Endodermal cell (in vitro differentiated cells): ENCODE data around the gene CDK5RAP2. TPM values are rescaled to one million over a fixed set of nuclear protein-coding genes. Genes with fewer than 3 reads are reported as not detected.

Experiments
- DNase-seq: peaks from one replicate; pipeline ENCODE4 v3.0.0-alpha.2; 2017
- H3K27ac ChIP-seq: 2 replicates; pipeline ENCODE4 v1.5.1; 2013; ENCODE audit warnings: mild to moderate bottlenecking, low read depth, low read length, moderate library complexity
- H3K27me3 ChIP-seq: 2 replicates; pipeline ENCODE4 v1.6.1; 2013; ENCODE audit warnings: mild to moderate bottlenecking, low read length, moderate library complexity; ENCODE audit not compliant: insufficient read depth, control insufficient read depth, poor library complexity, severe bottlenecking
- H3K36me3 ChIP-seq: 2 replicates; pipeline ENCODE4 v1.7.0; 2013; ENCODE audit warnings: mild to moderate bottlenecking, low read length, moderate library complexity; ENCODE audit not compliant: control insufficient read depth, insufficient read depth
- H3K4me1 ChIP-seq: one replicate; pipeline ENCODE4 v1.7.0; 2013; ENCODE audit warnings: low read length; ENCODE audit not compliant: control insufficient read depth, insufficient read depth
- H3K4me3 ChIP-seq: 2 replicates; pipeline ENCODE4 v1.5.1; 2013; ENCODE audit warnings: mild to moderate bottlenecking, low read length, moderate library complexity
- H3K9ac ChIP-seq: 2 replicates; pipeline ENCODE4 v1.6.1; 2013; ENCODE audit warnings: mild to moderate bottlenecking, low read length, moderate library complexity; ENCODE audit not compliant: poor library complexity, severe bottlenecking; ENCODE audit errors: extremely low read depth
- H3K9me3 ChIP-seq: 2 replicates; pipeline ENCODE4 v1.6.1; 2013; ENCODE audit warnings: mild to moderate bottlenecking, low read length, moderate library complexity; ENCODE audit not compliant: control insufficient read depth
- H3K27ac Mint-ChIP-seq: 2 replicates; pipeline ENCODE4 v1.8.0; 2020; ENCODE audit warnings: mixed read lengths
- H3K27me3 Mint-ChIP-seq: 2 replicates; pipeline ENCODE4 v1.8.0; 2021; ENCODE audit warnings: mild to moderate bottlenecking, mixed read lengths; ENCODE audit not compliant: insufficient read depth
- H3K36me3 Mint-ChIP-seq: 2 replicates; pipeline ENCODE4 v1.8.0; 2020; ENCODE audit warnings: low read depth, mixed read lengths
- H3K4me1 Mint-ChIP-seq: 2 replicates; pipeline ENCODE4 v1.8.0; 2020; ENCODE audit warnings: mixed read lengths
- H3K4me3 Mint-ChIP-seq: 2 replicates; pipeline ENCODE4 v1.8.0; 2020; ENCODE audit warnings: mild to moderate bottlenecking, moderate library complexity, mixed read lengths
- H3K9me3 Mint-ChIP-seq: 2 replicates; pipeline ENCODE4 v1.8.0; 2020; ENCODE audit warnings: mild to moderate bottlenecking, mixed read lengths
- WGBS, 2 experiments: methylation state at CpG; one replicate each; pipeline versions ENCODE4 v1.1.5 to v1.1.7; 2013; ENCODE audit warnings: missing lambda C conversion rate in 2 of 2, mixed read lengths in 1 of 2; ENCODE audit not compliant: insufficient coverage in 1 of 2, insufficient read length in 1 of 2; 5-methylcytosine and 5-hydroxymethylcytosine counted together
- total RNA-seq, 2 donors: library from RNA; stranded (reverse); fragmentation: NEBNext Ultra II Directional in 1 of 2; extraction: Animal tissue kit (Norgen Biotek cat#: 25700) in 1 of 2; gene quantifications; 2 replicates in 1 of 2; 3 replicates in 1 of 2; pipeline ENCODE4 v1.2.1, GENCODE V29; 2021
- TF ChIP-seq, protein P1 (sequence below): fragments of 200-600 bp; sonication (generic); conservative IDR thresholded peaks from 2 replicates; pipeline ENCODE4 v1.5.0; 2021; ENCODE audit warnings: antibody characterized with exemption, mild to moderate bottlenecking

Gene CDK5RAP2
- total RNA-seq, 2 donors from 2014 or later = 68.2 to 92.0 TPM

GRCh38 chr9:120443489-120443888, 136.5 kb downstream of the CDK5RAP2 start:
- Mint-ChIP-seq H3K27ac (no peak overlapping the region), H3K4me3 (no peak overlapping the region), H3K27me3 (no peaks in the 10 kb centered on the region), H3K36me3 (peaks cover 45% of the 10 kb centered on the region), H3K4me1 (no peaks in the 10 kb centered on the region), H3K9me3 (no peaks in the 10 kb centered on the region)
- H3K27me3 ChIP-seq = no peaks in the 10 kb centered on the region
- no peak overlapping the region for H3K4me3 ChIP-seq
- no peaks in the 10 kb centered on the region for H3K4me1 ChIP-seq
- H3K9ac ChIP-seq = no peak overlapping the region
- TF ChIP-seq, protein P1, sequence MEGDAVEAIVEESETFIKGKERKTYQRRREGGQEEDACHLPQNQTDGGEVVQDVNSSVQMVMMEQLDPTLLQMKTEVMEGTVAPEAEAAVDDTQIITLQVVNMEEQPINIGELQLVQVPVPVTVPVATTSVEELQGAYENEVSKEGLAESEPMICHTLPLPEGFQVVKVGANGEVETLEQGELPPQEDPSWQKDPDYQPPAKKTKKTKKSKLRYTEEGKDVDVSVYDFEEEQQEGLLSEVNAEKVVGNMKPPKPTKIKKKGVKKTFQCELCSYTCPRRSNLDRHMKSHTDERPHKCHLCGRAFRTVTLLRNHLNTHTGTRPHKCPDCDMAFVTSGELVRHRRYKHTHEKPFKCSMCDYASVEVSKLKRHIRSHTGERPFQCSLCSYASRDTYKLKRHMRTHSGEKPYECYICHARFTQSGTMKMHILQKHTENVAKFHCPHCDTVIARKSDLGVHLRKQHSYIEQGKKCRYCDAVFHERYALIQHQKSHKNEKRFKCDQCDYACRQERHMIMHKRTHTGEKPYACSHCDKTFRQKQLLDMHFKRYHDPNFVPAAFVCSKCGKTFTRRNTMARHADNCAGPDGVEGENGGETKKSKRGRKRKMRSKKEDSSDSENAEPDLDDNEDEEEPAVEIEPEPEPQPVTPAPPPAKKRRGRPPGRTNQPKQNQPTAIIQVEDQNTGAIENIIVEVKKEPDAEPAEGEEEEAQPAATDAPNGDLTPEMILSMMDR = no peak
- 90 to 100% methylated on average over 2 of the region's 2 CpGs for WGBS, 2 experiments
- no peak overlapping the region for H3K27ac ChIP-seq
- DNase-seq = no peak
- H3K36me3 ChIP-seq = peaks cover 75% of the 10 kb centered on the region
- H3K9me3 ChIP-seq = no peaks in the 10 kb centered on the region

DNA sequence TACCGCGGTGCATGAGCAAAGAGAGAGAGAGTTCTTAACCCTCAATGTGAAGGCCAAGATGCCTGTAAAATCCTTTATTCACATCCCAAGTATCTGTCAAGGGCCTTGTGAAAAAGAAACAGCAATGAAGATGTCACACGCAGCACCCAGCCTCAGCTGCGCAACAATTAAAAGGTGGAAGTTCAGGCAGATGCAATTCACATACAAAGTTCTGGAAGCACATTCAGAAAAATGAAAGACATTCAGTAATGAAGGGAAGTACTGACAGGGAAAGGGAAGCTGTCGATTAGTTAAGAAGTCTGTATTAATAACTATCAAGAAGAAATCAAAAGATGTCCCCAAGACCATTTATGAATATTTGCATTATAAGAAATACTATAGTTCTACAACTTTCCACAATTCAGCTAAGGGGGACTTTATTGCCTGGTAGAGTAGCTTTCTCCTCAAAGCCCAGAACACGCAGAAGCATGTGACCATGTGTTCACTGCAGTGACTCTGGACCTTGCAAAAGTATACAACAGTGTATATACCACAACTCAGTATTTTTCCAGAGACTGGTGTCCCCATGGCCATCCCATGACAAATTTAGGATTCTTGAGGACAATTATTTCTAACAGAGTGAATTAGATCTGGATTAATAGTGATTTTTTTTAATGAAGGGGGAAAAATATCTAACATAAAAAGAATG, 137.5 kb downstream of the CDK5RAP2 start:
- DNase-seq = no peak
- H3K4me3 ChIP-seq = no peak overlapping the region
- Mint-ChIP-seq H3K27me3 (no peaks in the 10 kb centered on the region), H3K4me1 (no peaks in the 10 kb centered on the region), H3K27ac (no peak overlapping the region), H3K9me3 (no peaks in the 10 kb centered on the region), H3K36me3 (peaks cover 46% of the 10 kb centered on the region), H3K4me3 (no peak overlapping the region)
- H3K4me1 ChIP-seq = no peaks in the 10 kb centered on the region
- TF ChIP-seq, protein P1 = no peak
- H3K9me3 ChIP-seq = no peaks in the 10 kb centered on the region
- WGBS, 2 experiments = 92 to 94% methylated on average over 5 of the region's 6 CpGs
- H3K36me3 ChIP-seq = peaks cover 79% of the 10 kb centered on the region
- no peaks in the 10 kb centered on the region for H3K27me3 ChIP-seq
- H3K27ac ChIP-seq = no peak overlapping the region
- H3K9ac ChIP-seq = no peak overlapping the region

GRCh38 chr9:120441426-120442307, 138.3 kb downstream of the CDK5RAP2 start:
- H3K9ac ChIP-seq = no peak overlapping the region
- H3K27ac Mint-ChIP-seq = no peak overlapping the region
- 87 to 96% methylated on average over 4 to 9 of the region's 9 CpGs for WGBS, 2 experiments
- no peak overlapping the region for H3K4me3 Mint-ChIP-seq
- H3K9me3 Mint-ChIP-seq = no peaks in the 10 kb centered on the region
- peaks cover 50% of the 10 kb centered on the region for H3K36me3 Mint-ChIP-seq
- peaks cover 78% of the 10 kb centered on the region for H3K36me3 ChIP-seq
- no peaks in the 10 kb centered on the region for H3K27me3 Mint-ChIP-seq
- no peaks in the 10 kb centered on the region for H3K4me1 Mint-ChIP-seq
- DNase-seq = no peak
- H3K27me3 ChIP-seq = no peaks in the 10 kb centered on the region
- no peak overlapping the region for H3K27ac ChIP-seq
- TF ChIP-seq, protein P1 = no peak
- H3K9me3 ChIP-seq = no peaks in the 10 kb centered on the region
- no peaks in the 10 kb centered on the region for H3K4me1 ChIP-seq
- H3K4me3 ChIP-seq = no peak overlapping the region
